K562 (cell line): ENCODE measurements around the gene GMPR2. TPM values are rescaled to one million over a fixed set of nuclear protein-coding genes. Genes with fewer than 3 reads are reported as not detected.
A peak's percentile ranks its signal among the peaks of the same experiment; 100 is the strongest.

ENCODE experiments used
- E2F3 ChIP-seq: fragments of 250-450 bp; sonication (Bioruptor Pico); IDR thresholded peaks from 2 replicates; pipeline ENCODE4 v1.4.0; 2020; ENCODE audit warnings: mild to moderate bottlenecking
- ESRRA ChIP-seq: fragments of 450-650 bp; IDR thresholded peaks from 2 replicates; pipeline ENCODE4 v1.6.1; 2014; ENCODE audit warnings: low read depth, mild to moderate bottlenecking, moderate library complexity, borderline replicate concordance
- NFE2 ChIP-seq: IDR thresholded peaks from 2 replicates; pipeline ENCODE4 v1.6.1; 2014; ENCODE audit warnings: antibody characterized with exemption, low read depth
- SIN3A ChIP-seq, 2 experiments: fragments of 150-350 bp in 1 of 2; IDR thresholded peaks; 2 replicates each; pipeline ENCODE4 v1.6.1; 2011 to 2016; ENCODE audit warnings: borderline replicate concordance in 2 of 2, low read depth in 2 of 2, low read length in 2 of 2, mild to moderate bottlenecking in 2 of 2, moderate library complexity in 2 of 2; ENCODE audit not compliant: control insufficient read depth in 1 of 2
- SIRT6 ChIP-seq: IDR thresholded peaks from one replicate; pipeline ENCODE4 v1.6.1; 2012; ENCODE audit warnings: low read depth, mild to moderate bottlenecking, control low read depth, inconsistent platforms, low read length, moderate library complexity
- SMARCE1 ChIP-seq: fragments of 450-650 bp; IDR thresholded peaks from 2 replicates; pipeline ENCODE4 v1.7.1; 2016; ENCODE audit warnings: mild to moderate bottlenecking
- SREBF1 ChIP-seq: fragments of 150-350 bp; IDR thresholded peaks from 2 replicates; pipeline ENCODE4 v1.6.1; 2014; ENCODE audit warnings: antibody characterized with exemption, low read depth, low read length, borderline replicate concordance
- TCF15 ChIP-seq: fragments of 250-450 bp; sonication (Bioruptor Pico); IDR thresholded peaks from 2 replicates; pipeline ENCODE4 v1.8.0; 2022; ENCODE audit warnings: moderate library complexity, mild to moderate bottlenecking, inconsistent platforms
- VEZF1 ChIP-seq: fragments of 200-800 bp; sonication (Bioruptor generic); IDR thresholded peaks from 2 replicates; pipeline ENCODE4 v1.6.1; 2017; ENCODE audit warnings: missing genetic modification characterization, missing compliant biosample characterization
- polyA plus RNA-seq, 8 experiments: library from polyadenylated mRNA; depleted of rRNA in 4 of 8; stranded (reverse) in 5 of 8; unstranded in 3 of 8; fragments of >200 nt; fragmentation: Nextera tagmentation in 2 of 8; fragmentation: Illumina TruSeq in 1 of 8; extraction: Ambion mirVana in 2 of 8; extraction: Trizol in 1 of 8; gene quantifications; 2 replicates each; pipeline versions ENCODE4 v1.2.1 to v1.2.3, GENCODE V29; 2011 to 2014; ENCODE audit warnings: inconsistent platforms in 1 of 8, missing spikeins in 1 of 8
- total RNA-seq, 7 experiments: library from RNA; depleted of rRNA in 6 of 7; stranded (reverse); fragments of >200 nt in 6 of 7; fragmentation: Illumina TruSeq in 2 of 7; extraction: Trizol in 2 of 7; gene quantifications; 2 replicates each; pipeline versions ENCODE4 v1.2.1 to v1.2.3, GENCODE V29; 2011 to 2021; ENCODE audit warnings: low replicate concordance in 1 of 7
- TF ChIP-seq, protein P1 (sequence below): fragments of 450-650 bp; IDR thresholded peaks from 2 replicates; pipeline ENCODE4 v1.6.1; 2016; ENCODE audit warnings: low read depth
- TF ChIP-seq, protein P2 (sequence below), 2 experiments: fragments of 200-800 bp in 1 of 2; sonication (Bioruptor generic) in 1 of 2; sonication (generic) in 1 of 2; formaldehyde crosslinking in 1 of 2; IDR thresholded peaks in 1 of 2; conservative IDR thresholded peaks in 1 of 2; 2 replicates each; pipeline versions ENCODE4 v1.5.0 to v1.6.1; 2016 to 2020; ENCODE audit warnings: missing compliant biosample characterization in 1 of 2, missing genetic modification characterization in 1 of 2, missing genetic modification reagents in 1 of 2

Gene GMPR2
- total and polyA plus RNA-seq, 9 of the 15 experiments (the other 6 are each of a cell fraction or from before 2014, with no cell fraction given): 26.4 to 67.4 (median 36.3) TPM

DNA sequence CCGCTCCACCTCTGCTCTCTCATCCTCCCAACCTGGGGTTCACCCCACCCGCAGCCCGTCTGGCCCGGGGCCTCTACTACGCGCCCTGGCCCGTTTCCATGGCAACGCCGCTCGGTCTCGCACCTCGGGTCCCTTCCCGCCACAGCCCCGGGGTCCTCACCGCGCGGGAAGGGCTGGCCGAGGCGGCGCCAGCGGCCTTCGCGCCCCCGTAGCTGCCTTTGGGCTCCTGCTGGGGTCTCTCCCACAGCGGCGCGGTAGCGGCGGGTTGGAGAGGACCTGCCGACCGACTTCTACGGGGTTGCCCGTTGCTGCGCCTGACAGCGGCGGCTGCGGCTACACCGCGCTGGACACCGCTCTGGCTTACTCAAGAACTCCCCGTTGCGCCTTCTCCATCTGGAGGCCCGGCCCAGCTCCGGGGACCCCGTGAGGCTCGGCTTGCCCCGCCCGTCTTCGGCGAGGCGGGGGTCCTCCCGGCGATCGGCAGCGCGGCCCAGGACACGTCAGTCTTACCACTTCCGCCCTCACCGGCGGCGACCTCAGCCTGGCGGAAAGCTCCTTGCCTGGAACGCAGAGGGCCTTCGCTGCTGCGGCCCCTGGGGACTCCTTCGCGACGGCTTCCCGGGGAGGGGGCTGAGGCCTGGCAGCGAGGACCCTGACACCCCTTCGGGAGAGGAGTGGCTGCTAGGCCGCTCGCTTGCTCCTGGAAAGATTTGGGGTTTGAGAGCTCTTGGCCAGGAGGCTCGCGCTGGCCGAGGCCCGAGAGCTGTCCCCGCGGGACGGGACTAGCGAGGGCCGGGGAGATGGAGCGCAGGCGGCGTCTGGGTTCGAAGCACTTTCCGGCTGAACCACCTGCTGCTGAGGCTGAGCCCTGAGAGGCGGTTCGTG is 37.3 kb upstream of the GMPR2 start, which contains the start of gene TM9SF1 (continued):
- peak; percentile 76; the same call in 1 of the 2 replicates for TF ChIP-seq ESRRA
- TF ChIP-seq TCF15: no peak
- peak; percentile 61 for TF ChIP-seq VEZF1 (CRISPR knock-in tag)
- TF ChIP-seq SIN3A (IDR thresholded peaks at IDR 0.05; ENCODE audit: borderline replicate concordance in 2 of 2, control insufficient read depth in 1 of 2, low read depth in 2 of 2, low read length in 2 of 2): peak; percentile 57 to 58; a peak in 2 of 4 replicates
- TF ChIP-seq, protein P1, sequence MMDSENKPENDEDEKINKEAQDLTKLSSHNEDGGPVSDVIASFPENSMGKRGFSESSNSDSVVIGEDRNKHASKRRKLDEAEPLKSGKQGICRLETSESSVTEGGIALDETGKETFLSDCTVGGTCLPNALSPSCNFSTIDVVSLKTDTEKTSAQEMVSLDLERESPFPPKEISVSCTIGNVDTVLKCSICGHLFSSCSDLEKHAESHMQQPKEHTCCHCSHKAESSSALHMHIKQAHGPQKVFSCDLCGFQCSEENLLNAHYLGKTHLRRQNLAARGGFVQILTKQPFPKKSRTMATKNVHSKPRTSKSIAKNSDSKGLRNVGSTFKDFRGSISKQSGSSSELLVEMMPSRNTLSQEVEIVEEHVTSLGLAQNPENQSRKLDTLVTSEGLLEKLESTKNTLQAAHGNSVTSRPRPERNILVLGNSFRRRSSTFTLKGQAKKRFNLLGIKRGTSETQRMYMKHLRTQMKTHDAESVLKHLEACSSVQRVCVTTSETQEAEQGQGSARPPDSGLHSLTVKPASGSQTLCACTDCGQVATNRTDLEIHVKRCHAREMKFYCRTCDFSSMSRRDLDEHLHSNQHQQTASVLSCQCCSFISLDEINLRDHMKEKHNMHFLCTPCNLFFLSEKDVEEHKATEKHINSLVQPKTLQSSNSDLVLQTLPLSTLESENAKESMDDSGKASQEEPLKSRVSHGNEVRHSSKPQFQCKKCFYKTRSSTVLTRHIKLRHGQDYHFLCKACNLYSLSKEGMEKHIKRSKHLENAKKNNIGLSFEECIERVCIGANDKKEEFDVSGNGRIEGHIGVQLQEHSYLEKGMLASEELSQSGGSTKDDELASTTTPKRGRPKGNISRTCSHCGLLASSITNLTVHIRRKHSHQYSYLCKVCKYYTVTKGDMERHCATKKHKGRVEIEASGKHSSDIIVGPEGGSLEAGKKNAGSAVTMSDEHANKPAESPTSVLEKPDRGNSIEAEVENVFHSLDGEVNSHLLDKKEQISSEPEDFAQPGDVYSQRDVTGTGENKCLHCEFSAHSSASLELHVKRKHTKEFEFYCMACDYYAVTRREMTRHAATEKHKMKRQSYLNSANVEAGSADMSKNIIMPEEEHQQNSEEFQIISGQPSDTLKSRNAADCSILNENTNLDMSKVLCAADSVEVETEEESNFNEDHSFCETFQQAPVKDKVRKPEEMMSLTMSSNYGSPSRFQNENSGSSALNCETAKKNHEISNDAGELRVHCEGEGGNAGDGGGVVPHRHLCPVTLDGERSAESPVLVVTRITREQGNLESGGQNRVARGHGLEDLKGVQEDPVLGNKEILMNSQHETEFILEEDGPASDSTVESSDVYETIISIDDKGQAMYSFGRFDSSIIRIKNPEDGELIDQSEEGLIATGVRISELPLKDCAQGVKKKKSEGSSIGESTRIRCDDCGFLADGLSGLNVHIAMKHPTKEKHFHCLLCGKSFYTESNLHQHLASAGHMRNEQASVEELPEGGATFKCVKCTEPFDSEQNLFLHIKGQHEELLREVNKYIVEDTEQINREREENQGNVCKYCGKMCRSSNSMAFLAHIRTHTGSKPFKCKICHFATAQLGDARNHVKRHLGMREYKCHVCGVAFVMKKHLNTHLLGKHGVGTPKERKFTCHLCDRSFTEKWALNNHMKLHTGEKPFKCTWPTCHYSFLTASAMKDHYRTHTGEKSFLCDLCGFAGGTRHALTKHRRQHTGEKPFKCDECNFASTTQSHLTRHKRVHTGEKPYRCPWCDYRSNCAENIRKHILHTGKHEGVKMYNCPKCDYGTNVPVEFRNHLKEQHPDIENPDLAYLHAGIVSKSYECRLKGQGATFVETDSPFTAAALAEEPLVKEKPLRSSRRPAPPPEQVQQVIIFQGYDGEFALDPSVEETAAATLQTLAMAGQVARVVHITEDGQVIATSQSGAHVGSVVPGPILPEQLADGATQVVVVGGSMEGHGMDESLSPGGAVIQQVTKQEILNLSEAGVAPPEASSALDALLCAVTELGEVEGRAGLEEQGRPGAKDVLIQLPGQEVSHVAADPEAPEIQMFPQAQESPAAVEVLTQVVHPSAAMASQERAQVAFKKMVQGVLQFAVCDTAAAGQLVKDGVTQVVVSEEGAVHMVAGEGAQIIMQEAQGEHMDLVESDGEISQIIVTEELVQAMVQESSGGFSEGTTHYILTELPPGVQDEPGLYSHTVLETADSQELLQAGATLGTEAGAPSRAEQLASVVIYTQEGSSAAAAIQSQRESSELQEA: peak; percentile 18; the same call in 1 of the 2 replicates
- TF ChIP-seq SMARCE1: no peak
- TF ChIP-seq, protein P2, sequence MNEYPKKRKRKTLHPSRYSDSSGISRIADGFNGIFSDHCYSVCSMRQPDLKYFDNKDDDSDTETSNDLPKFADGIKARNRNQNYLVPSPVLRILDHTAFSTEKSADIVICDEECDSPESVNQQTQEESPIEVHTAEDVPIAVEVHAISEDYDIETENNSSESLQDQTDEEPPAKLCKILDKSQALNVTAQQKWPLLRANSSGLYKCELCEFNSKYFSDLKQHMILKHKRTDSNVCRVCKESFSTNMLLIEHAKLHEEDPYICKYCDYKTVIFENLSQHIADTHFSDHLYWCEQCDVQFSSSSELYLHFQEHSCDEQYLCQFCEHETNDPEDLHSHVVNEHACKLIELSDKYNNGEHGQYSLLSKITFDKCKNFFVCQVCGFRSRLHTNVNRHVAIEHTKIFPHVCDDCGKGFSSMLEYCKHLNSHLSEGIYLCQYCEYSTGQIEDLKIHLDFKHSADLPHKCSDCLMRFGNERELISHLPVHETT (CRISPR knock-in tag; conservative IDR thresholded peaks at IDR 0.05 in 1 of 2, IDR thresholded peaks at IDR 0.05 in 1 of 2): no peak; a peak in 1 of 4 replicates
- no peak for TF ChIP-seq SREBF1
- TF ChIP-seq E2F3: peak; percentile 75
- TF ChIP-seq NFE2: peak; percentile 83
- no peak for TF ChIP-seq SIRT6
